Hindlimb muscle (tissue), 1 donor: ENCODE results near the gene TMPRSS9. TPM values are rescaled to one million over a fixed set of nuclear protein-coding genes. Genes with fewer than 3 reads are reported as not detected.
"Not testable (repeated sequence)": the region's sequence is repeated elsewhere in the genome, so short reads cannot be mapped to it uniquely, and the experiment has no call there.

Experiments used
- DNase-seq: peaks from one replicate; pipeline ENCODE4 v3.0.0-alpha.2; 2013
- polyA plus RNA-seq: library from polyadenylated mRNA; unstranded; fragments of 120-200 nt; gene quantifications from one replicate; pipeline ENCODE4 v1.2.1, GENCODE V29; 2013; ENCODE audit not compliant: insufficient read length

The TMPRSS9 gene
- polyA plus RNA-seq, 1 donor, result 0.67 TPM

GRCh38 chr19:2342656-2343288 is 17.3 kb upstream of the TMPRSS9 start:
- no peak for DNase-seq

- DNase-seq, result no peak
Measured at GRCh38 chr19:2343289-2343982, 16.6 kb upstream of the TMPRSS9 start.

DNA sequence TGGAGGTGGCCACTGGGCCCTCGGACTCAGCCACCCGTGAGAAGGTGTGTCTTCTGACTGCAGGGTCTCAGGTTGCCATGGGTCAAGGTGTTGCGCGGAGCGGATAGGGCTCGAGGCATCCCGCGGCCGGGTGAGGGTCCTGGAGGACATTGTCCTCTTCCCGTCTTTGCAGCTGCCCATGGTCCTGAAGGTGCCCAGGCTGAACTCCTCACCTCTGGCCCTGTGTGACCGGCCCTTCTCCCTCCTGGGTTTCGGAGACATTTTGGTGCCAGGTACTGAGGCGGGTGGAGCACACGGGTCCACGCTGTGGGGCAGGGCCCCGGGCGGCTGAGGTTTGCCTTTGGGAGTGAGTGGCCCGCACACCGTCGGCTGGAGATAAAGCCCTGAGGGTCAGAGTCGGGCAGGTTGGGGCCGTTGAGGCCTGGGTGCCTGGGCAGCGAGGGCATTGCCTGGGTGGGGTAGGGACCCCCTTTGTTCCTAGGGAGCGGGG is 15.6 kb upstream of the TMPRSS9 start:
- no peak for DNase-seq

GRCh38 chr19:2345076-2345475 is 15.0 kb upstream of the TMPRSS9 start:
- no peak for DNase-seq

DNA sequence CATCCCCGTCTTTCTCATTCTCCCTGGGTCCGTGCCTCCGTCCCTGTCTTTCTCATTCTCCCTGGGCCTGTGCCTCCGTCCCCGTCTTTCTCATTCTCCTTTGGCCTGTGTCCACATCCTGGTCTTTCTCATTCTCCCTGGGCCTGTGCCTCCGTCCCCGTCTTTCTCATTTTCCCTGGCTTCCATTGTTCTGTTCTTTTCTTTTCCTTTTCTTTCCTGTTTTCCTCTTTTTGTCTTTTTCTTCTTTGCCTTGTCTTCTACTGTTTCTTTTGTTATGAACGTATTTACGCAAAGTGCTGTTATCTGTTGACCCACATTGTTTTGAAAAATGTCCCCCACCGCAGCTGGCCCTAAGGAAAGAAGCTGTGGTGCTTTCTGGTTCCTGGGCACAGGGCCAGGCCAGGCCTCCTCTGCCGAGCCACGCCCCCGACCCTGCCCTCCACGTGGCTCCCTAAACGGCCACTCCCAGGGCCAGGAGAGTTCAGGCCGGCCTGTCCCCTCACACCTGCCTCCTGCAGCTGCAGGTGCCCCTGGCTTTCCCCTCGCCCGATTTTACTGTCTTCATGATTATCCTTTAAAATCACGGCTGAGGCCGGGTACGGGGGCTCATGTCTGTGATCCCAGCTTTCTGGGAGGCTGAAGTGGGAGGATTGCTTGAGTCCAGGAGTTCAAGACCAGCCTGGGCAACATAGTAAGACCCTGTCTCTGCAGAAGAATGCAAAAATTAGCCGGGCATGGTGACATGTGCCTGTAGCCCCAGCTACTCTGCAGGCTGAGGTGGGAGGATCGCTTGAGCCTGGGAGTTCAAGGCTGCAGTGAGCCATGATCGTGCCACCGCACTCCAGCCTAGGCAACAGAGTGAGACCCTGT is 14.0 kb upstream of the TMPRSS9 start:
- DNase-seq, result no peak

DNA sequence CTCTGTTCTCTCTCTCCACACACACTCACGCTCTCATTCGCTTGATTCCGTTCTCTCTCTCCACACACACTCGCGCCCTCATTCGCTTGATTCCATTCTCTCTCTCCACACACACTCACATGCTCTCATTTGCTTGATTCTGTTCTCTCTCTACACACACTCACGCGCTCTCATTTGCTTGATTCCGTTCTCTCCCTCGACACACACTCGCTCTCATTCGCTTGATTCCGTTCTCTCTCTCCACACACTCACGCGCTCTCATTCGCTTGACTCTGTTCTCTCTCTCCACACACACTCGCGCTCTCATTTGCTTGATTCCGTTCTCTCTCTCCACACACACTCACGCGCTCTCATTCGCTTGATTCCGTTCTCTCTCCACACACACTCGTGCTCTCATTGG is 10.2 kb upstream of the TMPRSS9 start:
- not testable (repeated sequence) for DNase-seq

DNA sequence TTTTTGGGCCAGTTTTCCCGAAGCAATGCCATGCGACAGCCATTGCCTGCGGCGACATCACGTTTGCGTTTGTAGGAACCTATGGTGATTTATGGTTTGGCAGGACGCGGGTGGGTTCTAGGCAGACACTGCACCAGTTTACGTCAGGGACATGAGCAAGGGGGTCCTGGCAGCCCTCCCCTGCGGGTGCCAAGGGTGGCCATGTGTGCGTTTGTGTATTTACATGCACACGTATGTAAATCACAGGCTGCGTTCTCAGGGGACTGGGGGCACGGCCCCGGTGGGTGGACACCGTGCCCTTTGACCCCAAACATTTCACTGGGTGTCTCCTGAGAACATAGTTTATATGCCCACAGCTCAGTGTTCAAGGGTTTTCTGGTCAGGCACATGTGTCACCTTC is 9.4 kb upstream of the TMPRSS9 start:
- no peak for DNase-seq

- DNase-seq, result no peak
Measured at GRCh38 chr19:2351591-2351990, 8.5 kb upstream of the TMPRSS9 start.

GRCh38 chr19:2352121-2352520 is 7.9 kb upstream of the TMPRSS9 start:
- no peak for DNase-seq

DNA sequence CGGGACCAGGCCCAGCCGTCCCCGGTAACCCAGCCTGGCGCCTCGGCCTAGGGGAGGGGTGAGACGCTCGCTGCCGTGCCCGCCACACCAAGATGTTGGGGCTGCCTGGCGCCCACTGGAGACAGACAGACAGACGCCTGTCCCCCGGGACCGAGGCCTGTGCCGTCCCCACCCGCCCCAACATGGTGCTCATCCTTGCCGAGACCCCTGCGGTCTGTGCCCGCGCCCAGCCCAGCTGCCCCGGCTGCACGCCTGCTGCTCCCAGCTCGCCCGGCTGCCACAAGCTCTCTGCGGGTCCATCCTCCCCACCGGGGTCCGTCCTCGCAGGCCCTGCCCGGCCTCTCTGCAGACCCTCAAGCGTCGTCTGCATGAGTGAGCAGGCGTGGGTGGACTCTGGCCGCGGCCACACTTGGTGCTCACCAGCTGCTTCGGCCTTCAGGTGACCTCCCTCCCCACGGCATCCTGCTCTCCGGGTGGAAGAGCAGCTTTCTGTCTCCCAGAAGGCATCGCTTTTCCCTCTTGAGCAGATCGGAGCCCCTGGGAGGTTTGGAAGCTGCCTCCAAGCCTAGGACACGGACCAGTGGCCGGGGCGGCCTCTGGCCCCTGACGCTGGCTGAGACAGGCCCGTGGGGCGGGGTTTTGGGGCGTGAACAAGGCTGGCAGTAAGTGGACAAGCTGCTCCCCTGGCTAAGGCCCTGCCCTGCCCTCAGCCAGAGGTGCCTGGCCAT is 6.7 kb upstream of the TMPRSS9 start:
- DNase-seq, result no peak

DNA sequence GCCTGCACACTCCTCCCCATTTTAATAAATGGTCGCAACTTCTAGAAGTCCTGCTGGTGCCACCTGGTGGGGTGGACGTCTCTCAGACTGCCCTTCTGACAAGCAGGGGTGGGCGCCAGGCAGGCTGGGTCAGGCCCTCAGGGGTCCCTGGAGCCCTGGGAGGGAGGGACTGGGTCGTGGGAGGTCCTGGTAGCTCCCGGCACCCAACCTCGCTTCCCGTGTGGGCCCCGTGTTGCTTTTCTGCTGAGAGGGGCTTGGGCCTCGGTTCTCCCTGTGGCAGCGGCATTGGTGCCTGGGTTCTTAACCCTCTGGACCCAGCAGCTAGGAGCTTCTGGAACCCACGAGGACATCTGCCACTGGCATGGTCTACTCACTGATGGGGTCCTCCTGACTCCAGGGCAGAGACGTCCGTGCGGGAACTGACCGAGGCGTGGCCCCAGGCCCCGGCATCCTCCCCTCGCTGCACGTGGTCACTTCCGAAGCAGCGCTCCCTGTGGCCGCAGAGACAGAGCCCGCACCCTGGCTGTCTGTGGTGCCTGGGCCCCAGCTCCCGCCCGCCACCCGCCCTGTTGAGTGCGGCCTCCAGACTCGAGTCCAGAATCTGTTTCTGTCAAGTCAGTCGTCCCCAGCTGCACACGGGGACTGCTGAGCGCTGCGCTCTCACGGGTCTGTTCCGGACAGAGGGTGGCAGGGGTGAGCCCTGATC is 6.0 kb upstream of the TMPRSS9 start:
- DNase-seq, result no peak

GRCh38 chr19:2354670-2355069 is 5.4 kb upstream of the TMPRSS9 start:
- DNase-seq, result no peak

- no peak for DNase-seq
Measured at GRCh38 chr19:2355168-2356035, 4.7 kb upstream of the TMPRSS9 start.

DNA sequence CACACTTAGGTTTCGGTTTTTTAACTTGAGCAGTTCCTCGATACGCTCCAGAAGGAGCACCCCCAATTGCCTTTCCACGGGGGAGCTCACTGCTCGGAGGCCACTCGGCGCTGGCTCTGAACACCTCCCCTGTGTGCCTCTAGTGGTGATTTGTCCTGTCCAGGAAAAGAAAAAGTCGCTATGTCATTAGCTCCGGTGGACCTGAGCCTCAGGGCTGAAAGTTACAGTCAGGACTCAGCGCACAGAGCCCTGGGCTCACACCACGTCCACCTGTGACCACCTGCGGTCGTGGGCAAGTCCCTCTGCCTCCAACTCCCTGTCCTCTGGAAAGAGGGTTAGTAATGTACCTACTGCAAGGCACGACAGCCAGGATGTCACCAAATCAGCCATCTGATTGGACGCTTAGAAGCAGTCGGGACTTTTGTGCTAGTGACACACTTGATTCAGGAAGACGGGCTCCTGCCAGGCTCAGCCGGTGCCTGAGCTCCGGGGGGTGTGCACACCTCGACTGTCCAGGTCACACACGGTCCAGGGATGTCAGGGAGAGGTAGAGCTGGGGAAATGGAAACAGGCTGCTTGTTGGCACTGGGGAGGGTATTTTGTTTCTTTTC is 3.9 kb upstream of the TMPRSS9 start:
- DNase-seq, result no peak

- DNase-seq, result no peak
Measured at GRCh38 chr19:2357279-2358206, 2.5 kb upstream of the TMPRSS9 start.

GRCh38 chr19:2358548-2359173 is 1.4 kb upstream of the TMPRSS9 start:
- DNase-seq, result no peak

DNA sequence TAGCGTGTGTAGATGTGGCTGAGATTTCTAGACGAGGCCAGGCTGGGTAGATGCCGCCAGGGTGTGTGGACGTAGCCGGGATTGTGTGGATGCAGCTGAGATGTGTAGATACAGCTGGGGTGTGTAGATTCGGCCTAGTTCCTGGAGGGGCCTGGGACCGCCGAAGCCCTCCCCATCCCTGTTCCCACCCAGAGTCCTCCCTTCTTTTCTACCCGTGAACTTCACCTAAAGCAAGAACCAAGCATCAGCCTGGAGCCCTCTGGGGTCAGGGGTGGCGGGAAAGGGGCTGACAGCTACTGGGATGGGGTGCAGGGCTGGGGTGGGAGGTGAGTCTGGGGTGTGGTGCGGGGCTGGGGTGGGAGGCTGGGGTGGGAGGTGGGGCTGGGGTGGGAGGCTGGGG is 768 bp downstream of the TMPRSS9 start:
- DNase-seq, result no peak

DNA sequence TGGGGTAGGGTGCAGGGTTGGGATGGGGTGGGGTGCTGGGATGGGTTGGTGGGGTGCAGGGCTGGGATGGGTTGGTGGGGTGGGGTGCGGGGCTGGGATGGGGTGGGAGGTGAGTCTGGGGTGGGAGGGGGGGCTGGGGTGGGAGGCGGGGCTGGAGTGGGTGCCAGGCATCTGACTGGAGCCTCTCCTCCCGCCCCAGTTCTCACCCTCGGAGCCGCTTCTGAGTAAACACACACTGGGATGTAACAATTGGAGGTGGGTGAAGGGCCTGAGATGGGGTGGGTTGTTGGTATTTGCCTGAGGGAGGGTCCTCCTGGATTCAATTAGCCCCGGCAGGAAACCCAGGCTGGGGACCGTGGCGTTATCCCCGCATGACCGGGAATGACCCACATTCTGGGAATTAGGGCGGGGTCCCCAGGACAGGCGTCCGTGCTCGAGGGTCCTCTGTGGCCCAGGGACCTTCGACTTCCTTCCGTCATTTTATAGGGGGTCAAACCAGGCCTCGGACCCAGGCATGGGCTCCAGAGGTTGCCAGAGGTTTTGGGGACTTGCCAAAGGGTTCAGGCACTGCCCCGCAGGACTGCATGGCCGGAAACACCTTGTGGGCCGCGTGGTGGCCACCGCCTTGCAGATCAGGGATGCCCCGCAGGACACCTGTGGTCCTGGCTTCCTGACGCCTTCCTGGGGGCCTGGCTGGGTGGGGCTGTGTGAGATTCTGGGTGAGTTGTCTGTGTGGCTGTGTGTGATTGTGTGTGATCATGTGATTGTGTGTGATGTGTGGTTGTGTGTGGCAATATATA is 1.4 kb downstream of the TMPRSS9 start:
- DNase-seq, result no peak
